GM12801 (cell line): ENCODE results near the gene TRAF2.
"Not testable (repeated sequence)": the region's sequence is repeated elsewhere in the genome, so short reads cannot be mapped to it uniquely, and the experiment has no call there.

Experiments
- CTCF ChIP-seq: IDR thresholded peaks from one replicate; pipeline ENCODE4 v1.5.1; 2011; ENCODE audit warnings: control low read depth; ENCODE audit not compliant: insufficient read length; ENCODE audit errors: extremely low read depth

TRAF2 gene

DNA sequence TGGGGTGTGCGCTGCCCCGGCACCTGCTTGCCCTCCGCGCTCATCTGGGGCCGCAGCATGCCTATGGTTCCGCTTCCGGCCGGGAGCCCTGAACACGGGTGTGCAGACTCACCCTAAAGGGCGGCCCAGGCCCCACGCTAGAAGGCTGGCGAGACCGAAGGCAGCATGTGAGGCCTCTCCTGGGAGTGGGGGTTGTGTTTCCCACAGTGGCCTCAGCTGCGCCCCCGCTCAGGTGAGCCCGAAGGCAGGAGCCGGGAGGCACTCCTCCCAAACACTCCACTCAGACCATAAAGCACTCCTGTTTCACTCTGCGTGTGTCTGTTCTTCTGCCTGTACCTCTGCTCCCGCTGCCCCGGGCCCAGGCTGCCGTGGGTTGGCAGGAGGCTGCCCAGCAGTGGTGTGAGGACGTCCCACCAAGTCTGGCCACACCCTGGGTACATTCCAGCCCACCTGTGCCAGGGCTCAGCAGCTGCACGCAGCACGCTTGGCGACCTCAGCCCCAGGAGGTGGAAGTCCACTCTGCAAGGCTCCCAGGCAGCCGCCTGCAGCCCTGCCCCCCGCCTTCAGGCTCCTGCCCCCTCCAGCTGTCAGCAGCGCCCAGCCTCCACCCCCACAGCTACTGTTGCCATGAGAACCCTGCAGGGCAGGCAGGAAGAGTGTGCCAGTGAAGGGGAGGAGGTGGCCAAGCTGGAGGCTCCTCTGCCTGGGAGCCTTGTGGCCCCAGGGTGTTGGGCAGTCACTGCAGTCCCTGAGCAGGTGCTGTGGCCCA lies 45.3 kb upstream of the TRAF2 start:
- TF ChIP-seq CTCF, result no peak

- TF ChIP-seq CTCF, result not testable (repeated sequence)
These were observed 43.9 kb upstream of the TRAF2 start, which contains the start of gene AJM1 for GRCh38 chr9:136842380-136842948. TSS of gene AJM1 (plus strand) at chr9:136842478. CDS start at chr9:136844415, 1,937 bp downstream.

GRCh38 chr9:136844761-136845464 lies 41.4 kb upstream of the TRAF2 start:
- TF ChIP-seq CTCF, result no peak

- TF ChIP-seq CTCF, result no peak
These were observed 40.7 kb upstream of the TRAF2 start for GRCh38 chr9:136845465-136846260.

GRCh38 chr9:136846376-136847087 lies 39.8 kb upstream of the TRAF2 start:
- TF ChIP-seq CTCF, result no peak

GRCh38 chr9:136847088-136847825 lies 39.1 kb upstream of the TRAF2 start:
- no peak for TF ChIP-seq CTCF
